Forelimb muscle (tissue), 1 donor: Measurements from ENCODE around the gene PDLIM7. TPM values are rescaled to one million over a fixed set of nuclear protein-coding genes. Genes with fewer than 3 reads are reported as not detected.
"Not testable (repeated sequence)": the region's sequence is repeated elsewhere in the genome, so short reads cannot be mapped to it uniquely, and the experiment has no call there.

Experiments used
- DNase-seq: peaks from one replicate; pipeline ENCODE4 v3.0.0-alpha.2; 2013; ENCODE audit warnings: low read depth
- polyA plus RNA-seq: library from polyadenylated mRNA; unstranded; fragments of 120-200 nt; gene quantifications from one replicate; pipeline ENCODE4 v1.2.1, GENCODE V29; 2013; ENCODE audit not compliant: insufficient read length

Gene PDLIM7
- polyA plus RNA-seq, 1 donor: 359 TPM

DNA sequence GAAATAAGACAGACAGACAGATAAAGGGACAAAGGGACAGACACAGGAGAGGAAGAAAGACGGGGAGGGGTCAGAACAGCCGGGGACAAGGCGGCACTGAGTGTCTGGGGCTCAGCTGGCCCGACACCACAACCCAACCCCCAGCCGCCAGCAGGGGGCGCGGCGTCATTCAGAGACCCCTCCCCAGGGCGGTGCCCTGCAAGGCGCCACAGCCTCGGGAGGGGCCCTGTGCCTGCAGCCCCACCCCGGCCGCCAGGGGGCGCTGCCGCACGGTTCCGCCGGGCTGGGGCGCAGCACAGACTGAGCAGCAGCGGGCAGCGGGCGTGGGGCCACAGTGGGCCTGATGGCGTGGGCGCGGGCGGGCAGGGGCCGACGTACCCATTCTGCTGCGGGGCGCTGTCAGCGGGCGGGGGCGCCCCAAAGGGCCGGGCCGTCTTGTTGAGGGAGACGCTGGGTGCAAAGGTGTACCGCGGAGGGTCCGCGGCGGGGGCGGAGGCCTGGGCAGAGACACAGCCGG, 5.9 kb downstream of the PDLIM7 start:
- no peak for DNase-seq

DNA sequence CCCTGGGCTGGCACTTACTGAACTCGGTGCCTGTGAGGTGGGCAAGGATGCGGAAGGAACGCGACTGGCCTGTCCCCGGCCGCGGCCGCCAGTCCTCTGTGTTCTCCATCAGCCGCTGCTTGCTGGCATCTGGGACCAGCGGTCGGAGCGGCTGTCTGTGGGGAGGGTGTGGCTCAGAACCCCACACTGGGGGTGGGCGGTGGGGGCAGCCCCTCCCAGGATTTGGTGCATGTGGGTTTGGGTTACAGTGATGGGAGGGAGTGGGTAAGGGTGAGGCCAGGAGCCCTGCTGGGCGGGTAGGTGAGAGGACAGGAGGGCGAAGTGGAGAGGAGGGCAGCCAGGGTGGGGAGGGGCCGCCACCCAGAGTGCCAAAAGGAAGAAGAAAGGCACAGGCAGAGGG, 6.4 kb downstream of the PDLIM7 start:
- DNase-seq: no peak

DNA sequence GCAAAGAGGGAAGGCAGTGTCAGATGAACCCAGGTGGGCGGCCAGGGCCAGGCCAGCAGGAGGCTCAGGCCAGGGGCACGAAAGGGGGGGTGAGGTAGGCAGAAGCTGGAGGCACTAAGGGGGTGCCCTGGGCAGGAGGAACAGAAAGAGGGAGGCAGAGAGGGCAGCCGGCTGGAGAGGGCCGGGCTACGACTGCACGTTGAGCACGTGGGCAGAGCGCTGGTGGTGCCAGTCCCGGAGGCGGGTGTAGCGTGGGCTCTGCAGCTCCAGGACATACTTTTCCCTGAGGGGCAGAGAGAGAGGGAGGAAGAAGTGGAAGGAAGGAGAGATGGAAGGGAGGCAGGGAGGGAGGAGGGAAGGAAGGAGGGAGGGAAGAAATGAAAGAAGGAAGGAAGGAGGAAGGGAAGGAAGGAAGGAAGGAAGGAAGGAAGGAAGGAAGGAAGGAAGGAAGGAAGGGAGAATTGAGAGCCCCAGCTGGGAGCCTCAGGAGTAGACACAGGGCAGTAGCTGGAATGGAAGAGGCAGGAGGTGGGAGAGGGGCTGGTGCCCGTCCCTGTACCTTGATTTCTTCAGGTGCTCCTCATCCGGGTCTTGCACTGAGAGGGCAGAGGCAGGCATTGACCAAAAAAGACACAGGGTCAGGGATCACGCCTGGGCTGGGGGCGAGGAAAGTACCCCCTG, 7.0 kb downstream of the PDLIM7 start:
- DNase-seq: no peak

- no peak for DNase-seq
These were observed 8.2 kb downstream of the PDLIM7 start for GRCh38 chr5:177489119-177489716.

DNA sequence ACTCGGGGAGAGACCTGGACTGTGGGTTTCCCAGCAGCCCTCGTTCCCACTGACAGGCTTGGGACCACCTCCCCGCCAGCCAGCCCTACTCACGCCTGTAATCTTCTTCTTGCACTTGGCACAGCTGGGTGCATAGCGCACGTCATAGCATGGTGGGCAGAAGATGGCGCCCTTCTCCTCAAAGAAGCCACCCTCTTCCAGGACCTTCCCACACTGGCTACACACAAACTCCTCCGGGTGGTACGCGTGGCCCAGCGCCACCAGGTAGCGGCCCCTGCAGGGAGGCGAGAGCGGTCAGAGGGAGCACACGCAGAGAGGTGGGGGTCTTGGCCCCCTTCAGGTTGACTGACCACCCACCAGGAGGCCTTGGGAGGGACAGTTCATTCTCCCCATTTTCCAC, 9.4 kb downstream of the PDLIM7 start:
- no peak for DNase-seq

GRCh38 chr5:177487144-177487543, 10.3 kb downstream of the PDLIM7 start:
- DNase-seq: no peak

DNA sequence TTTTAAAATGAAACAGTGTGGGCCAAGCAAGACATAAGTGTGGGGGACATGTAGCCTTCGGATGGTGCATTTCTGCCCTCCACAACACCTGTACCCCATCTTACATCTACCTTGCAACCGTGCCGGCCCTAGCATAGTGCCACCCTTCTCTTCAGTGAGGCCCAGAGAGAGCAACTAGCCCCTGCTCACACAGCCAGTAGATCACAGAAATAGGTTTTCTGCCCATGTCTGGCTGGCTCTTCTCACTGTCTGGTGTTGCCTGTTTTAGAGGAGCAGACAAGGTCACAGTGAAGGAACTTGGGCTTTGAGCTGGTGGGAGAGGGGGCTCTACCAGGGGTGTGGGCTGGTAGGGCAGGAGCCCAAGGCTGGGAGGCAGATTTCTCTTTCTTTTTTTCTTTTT, 11.1 kb downstream of the PDLIM7 start:
- DNase-seq: no peak

- not testable (repeated sequence) for DNase-seq
These were observed 11.7 kb downstream of the PDLIM7 start for GRCh38 chr5:177485753-177486152.

GRCh38 chr5:177484902-177485549, 12.4 kb downstream of the PDLIM7 start:
- DNase-seq: no peak

DNA sequence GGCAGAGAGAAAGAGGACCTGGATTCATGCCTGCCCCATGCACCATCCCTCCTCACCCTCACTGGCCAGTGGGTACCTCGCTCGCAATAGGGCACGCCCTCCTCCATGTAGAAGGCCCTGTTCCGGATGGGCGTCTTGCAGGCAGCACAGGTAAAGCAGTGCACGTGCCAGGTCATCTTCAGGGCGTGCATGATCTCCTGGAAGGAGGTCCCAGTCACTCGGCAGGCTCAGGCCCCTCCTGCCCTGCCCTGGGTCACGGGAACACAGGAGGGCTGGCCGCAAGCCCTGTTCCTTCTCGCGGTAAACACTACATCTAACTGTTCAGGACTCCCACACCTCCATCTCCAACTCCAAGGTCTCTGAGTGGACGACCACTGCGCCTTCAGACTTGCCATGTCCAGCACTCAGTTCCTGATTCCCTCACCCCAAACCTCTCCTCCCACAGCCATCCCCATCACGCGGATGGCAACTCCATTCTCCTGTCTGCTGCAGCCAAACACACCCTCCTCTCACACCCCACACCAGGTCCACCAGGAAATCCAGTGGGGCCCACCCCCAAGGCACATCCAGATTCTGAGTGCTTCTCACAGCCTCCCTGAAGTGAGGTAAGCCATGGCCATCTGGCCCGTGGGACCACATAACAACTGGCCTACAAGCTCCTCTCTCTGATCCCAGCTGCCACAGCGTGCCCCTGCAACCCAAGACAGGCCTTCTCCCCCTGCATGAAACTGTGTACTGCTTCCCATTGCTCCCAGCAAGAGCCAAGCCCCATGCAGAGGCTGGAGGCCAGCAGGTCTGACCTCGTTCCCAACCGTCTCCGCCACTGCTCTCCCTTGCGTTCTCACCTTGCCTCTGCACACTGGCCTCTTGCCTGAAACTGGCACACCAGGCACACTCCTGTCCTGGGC, 13.2 kb downstream of the PDLIM7 start:
- no peak for DNase-seq

DNA sequence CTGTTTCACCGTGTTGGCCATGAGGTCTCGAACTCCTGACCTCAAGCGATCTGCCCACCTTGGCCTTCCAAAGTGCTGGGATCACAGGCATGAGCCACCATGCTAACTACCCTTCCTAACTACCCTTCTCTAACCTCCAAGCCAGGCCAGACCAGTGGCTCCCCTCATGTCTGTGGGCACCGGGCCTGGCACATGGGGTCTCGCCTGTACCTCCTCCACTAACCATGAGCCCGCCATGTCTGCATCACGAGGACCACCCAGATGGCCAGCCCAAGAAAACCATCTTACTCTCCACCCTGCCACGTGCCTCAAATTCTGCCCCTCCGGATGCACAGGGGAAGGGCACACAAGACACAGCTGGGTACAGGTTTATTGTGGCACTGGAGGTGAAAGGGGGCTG, 14.4 kb downstream of the PDLIM7 start:
- no peak for DNase-seq

- DNase-seq: no peak
These were observed 15.0 kb downstream of the PDLIM7 start for GRCh38 chr5:177482359-177482795.

GRCh38 chr5:177479774-177480173, 17.6 kb downstream of the PDLIM7 start:
- no peak for DNase-seq

DNA sequence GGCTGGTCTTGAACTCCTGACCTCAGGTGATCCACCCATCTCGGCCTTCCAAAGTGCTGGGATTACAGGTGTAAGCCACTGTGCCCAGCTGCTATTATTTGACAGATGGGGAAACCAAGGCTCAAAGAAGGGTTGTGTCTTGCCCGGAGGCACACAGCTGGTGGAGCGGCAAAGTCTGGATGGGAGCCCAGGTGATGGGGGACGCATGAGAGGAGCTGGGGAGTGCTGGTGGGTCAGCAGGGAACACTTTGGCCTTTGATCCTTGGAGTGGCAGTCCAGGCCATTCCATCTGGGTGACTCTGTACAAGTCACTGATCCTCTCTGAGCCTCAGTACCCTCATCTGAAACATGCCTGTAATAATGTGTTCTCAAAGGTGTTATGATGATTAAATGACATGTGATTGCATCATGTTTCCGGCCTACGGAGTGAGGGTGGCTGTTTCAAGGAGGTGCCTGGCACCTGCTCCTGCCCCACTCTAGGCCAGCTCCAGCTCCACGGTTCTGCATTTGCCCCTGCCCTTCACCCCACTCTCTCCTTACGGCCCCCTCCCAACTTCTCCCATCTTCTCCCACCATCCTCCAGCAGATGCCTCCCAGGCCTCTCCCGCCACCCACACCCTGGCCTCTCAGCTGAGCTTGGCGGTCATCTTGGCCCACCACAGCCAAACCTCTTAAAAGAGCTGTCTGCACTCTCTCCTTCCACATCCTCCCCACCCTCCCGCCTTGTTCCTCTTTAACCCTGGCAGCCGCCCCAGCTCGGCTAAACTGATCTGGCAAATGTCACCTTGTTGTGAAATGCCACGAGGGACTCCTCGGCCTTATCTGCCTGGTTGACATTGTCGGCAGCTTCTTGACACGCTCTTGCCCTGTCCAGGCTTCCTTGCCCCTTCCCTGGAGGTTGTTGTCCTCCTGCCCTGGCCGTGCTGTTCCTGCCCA, 18.4 kb downstream of the PDLIM7 start:
- no peak for DNase-seq

- no peak for DNase-seq
These were observed 19.5 kb downstream of the PDLIM7 start for GRCh38 chr5:177477701-177478477.

- no peak for DNase-seq
These were observed 20.7 kb downstream of the PDLIM7 start for GRCh38 chr5:177476531-177477233.

DNA sequence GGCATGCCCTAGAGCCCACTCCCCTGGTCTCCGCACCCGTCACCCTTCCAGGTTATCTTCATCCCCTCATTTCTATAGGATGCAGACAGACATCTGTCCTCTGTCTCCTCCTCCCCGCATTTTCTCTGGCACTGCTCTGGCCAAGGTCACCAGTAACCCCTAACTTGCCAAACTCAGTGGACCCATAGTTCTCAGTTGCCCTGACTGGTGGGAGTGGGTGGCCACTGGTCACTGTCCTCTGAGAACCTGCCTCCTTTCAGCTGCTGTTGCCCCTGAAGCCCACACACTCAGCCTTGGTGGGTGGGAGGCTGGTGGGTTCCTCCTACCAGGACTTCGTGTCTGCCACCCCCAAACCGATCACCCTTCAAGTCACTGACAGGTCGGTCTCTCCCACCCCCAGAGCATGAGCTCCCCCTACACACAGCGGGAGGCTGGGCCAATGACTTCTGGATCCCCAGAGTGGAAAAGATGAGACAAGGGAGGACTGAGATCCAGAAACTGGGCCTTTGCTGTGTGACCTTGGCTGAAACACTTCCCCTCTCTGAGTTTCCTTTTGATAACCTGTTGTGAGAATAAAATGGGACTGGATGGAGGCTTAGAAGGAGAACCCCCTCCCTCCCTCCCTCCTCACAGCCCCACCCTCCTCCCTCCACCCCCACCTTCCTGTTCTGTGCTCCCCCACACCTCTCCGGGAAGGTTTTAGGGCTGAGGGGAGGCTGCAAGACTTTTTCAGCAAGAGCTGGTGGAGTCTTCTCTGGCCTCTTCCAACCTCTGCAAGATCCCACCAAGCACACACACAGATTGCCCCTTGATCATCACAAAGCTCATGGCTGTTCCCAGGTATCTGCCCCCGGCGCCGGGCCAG, 21.6 kb downstream of the PDLIM7 start:
- DNase-seq: no peak

DNA sequence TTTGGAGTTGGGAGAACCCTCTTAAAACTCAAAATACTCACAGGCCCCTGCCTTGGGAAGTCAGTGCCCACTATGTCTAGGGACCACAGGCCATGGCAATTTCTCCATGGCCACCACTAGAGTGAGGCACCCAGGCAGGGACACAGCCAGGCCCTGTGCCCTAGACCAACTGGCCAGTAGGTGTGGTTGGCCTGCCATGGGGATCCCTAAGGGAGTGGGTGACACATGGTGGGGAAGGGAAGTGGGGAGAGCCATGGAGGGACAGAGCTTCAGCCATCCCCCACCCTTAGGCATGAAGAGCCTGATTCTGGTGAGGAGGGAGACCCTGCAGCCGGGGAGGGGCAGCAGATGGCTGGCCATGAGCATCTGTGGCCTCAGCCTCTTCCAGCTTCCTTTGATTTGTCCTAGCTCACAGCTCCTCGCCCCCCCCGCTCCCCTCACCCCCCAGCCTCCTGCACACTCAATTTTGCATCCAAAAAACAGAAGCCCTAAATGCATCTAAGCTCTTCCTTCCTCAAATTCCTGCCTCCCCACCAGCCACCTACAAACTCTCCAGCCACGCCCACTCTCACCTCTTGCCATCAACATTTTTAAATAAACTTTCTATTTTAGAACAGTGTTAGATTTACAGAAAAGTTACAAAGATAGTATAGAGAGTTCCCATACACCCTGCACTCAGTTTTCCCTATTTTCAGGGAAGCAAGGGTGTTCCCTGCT, 22.4 kb downstream of the PDLIM7 start:
- DNase-seq: no peak
